HG03378 (cell line): ENCODE data around the gene EDN1.
A peak's percentile ranks its signal among the peaks of the same experiment; 100 is the strongest.

Source experiments
- ATAC-seq: cut with Tn5 transposase; IDR thresholded peaks from one replicate; pipeline ENCODE4 v1.9.1; 2021; ENCODE audit warnings: mild to moderate bottlenecking, moderate library complexity; ENCODE audit not compliant: unreplicated experiment

Gene EDN1

GRCh38 chr6:12289933-12290820 lies at the start of gene EDN1:
EDN1 (plus strand) TSS chr6:12290361; CDS start chr6:12290630, 269 bp downstream.
- peak; percentile 57 for ATAC-seq

DNA sequence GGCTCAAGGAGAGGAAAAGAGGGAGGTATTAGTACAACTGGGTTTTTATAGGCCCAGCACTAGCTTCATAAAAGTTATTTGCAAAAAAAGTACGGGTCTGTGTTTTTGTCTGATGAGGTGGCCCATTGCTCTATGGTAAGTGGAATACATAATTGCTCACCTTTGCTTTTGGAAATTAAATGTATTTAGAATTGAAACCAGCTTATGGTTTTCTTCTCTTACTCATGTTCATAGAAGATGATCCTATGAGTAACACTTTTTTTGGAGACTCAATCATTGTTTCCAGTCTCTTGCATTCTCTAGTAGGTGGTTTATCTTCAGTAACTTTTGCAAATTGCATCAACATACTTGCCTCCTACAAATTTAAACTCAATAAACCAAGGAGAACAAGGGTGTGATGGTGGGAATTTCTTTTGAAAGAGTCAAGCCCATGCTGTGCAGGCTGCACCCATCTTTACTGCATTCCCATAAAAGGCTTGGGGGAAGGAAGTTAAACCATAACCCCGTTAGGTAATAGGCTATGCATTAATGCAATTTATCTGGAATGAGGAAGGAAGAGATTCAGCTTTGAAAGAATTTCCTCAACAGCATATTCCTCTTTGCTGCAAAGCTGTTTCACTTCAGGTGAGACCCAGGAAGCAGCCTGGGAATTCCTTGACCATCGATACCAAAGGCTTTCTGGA lies 48.5 kb upstream of the EDN1 start:
- ATAC-seq, result no peak

- no peak for ATAC-seq
Measured at GRCh38 chr6:12243169-12243568, 47.0 kb upstream of the EDN1 start.

DNA sequence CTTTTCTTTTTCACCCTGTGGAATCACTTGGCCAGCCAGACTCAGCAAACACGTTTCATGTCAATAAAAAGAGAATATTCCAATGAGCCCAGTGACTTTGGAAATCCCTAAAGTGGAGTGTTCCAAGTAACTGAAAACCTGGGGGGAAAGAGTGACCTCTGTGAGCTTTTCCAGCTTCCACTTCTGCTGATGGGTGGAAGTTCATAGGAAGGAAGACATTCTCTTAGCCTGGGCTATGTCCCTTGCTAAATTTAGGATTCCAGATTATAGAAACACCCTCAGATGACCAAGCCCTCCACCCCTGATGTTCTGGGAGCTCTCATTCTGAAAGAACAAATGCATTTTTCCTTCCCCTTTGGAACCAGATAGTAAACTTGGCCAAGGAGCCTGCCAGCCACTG lies 44.8 kb upstream of the EDN1 start:
- no peak for ATAC-seq

DNA sequence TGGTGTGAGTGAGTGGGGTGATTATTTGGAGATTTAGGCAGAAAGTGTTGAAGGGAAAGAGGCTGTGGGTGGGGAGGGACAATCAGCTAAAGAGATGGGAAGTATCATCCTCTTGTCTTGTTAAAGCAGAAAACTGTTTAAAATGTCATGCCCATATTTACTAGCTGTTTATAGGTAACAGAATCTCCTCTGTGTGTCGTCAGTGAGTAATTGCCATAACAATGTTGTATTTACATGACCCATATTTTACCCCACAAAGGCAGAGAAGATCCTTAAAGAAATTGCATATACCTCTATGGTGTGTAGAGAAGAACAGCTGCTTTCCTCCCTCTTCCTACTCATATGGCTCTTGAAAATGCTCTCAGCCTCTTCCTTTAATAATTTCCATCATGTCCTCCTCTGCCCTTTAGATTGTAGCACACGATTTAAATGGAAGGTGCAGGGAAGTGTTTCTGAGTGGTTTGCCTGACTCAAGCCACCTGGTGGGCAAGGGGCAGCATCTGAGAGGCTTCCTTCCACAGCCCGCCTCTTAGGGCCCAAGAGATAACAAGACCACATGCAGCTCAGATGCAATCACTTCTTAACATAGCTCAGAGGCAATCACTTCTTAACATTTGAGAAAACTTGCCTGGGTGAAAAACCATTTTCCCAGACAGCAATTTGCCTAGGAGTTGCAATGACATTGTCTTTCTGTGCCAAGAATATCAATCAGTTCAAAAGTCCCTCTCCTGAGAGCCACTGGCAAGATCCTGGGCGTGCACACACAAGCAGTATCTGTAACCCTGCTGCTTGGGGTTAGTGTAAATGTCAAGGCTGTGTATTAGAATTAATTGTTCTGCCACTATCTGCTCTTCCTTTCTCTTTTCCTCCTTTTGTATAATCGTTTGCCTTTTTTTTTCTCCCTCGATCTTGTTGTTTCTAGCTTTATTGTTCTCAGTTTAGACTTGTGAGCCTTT lies 44.1 kb upstream of the EDN1 start:
- no peak for ATAC-seq

- ATAC-seq, result no peak
Measured at GRCh38 chr6:12246900-12247299, 43.3 kb upstream of the EDN1 start.

- no peak for ATAC-seq
Measured at GRCh38 chr6:12249541-12250382, 40.4 kb upstream of the EDN1 start.

DNA sequence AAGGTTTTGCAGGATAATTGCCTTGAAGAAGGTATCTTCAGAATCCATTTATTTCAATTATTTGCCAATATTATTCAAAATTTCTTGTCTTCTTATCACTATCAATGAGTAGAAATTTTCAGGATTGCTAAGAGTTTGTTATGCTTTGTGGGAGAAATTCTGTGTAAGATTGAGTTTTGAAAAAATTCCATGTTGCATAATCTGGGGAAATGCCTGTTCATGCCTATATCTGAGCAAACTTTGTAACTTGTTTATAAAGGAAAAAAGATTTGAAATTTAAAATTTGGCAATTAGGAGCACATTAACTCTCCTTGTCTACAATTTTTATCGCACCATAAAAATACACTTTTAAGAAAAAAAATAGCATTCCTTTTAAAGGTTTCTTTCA lies 39.8 kb upstream of the EDN1 start:
- ATAC-seq, result no peak

GRCh38 chr6:12254210-12254609 lies 36.0 kb upstream of the EDN1 start:
- ATAC-seq, result no peak

DNA sequence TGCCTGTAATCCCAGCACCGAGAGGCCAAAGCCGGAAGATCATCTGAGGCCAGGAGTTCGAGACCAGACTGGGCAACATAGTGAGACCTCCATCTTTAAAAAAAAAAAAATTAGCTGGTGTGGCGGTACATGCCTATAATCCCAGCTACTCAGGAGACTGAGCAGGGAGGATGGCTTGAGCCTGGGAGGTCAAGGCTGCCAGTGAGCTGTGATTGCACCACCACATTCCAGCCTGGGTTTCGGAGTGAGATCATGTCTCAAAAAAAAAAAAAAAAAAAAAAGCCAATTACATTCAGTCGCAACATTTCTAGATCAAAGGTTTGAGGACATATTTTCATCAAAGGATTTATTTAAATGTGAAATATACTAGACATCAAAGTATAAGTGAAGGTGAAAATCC lies 32.0 kb upstream of the EDN1 start:
- ATAC-seq, result no peak

GRCh38 chr6:12258591-12259075 lies 31.5 kb upstream of the EDN1 start:
- no peak for ATAC-seq

DNA sequence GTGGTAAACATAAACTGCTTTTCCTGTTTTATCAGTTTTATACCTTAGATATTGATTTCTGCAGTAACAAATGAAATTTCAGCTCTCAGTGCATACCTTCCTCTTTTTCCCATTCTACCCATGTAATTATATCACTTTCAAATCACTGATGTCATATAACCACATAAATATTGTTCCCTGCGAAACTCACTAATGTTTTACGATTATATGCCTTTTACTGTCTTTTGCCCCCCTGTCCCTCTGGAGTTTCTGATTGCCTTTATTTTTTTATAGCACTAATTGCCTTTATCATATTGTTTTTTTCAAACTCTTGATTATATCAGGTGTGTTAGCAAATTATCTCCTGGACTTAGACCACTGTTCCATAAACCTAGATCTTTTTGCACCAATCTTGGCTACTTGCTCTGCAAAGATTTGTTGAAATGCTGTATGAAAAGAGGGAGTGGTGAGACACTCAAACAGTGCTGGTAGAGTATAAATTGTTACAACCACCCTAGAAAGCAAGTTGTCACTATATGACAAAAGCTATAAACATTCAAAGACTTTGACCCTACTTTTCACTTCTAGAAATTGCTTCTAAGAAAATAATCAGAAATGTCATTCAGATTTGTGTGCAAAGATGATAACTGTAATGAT lies 29.6 kb upstream of the EDN1 start:
- no peak for ATAC-seq

GRCh38 chr6:12261502-12261901 lies 28.7 kb upstream of the EDN1 start:
- ATAC-seq, result no peak

- no peak for ATAC-seq
Measured at GRCh38 chr6:12262236-12263061, 27.7 kb upstream of the EDN1 start.

DNA sequence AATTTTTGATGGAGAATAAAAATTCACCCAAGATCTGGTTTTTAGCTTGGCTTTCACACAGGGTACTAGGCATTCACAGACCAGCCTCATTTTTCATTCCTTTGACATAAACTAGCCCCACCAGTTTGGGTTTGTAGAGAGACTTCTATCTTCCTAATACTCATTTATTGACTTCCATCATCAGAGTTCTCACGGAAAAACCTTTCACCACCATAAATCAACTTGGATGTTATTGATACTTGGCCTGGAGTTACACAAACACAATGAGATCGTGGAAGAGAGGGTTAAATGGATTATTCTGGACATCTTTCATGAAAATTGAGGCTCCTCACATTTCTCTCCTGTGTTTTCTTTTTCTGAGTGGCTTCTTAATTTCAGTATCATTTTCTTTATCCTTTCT lies 26.8 kb upstream of the EDN1 start:
- ATAC-seq, result no peak

GRCh38 chr6:12264671-12265070 lies 25.5 kb upstream of the EDN1 start:
- ATAC-seq, result no peak

- no peak for ATAC-seq
Measured at GRCh38 chr6:12265296-12265695, 24.9 kb upstream of the EDN1 start.

DNA sequence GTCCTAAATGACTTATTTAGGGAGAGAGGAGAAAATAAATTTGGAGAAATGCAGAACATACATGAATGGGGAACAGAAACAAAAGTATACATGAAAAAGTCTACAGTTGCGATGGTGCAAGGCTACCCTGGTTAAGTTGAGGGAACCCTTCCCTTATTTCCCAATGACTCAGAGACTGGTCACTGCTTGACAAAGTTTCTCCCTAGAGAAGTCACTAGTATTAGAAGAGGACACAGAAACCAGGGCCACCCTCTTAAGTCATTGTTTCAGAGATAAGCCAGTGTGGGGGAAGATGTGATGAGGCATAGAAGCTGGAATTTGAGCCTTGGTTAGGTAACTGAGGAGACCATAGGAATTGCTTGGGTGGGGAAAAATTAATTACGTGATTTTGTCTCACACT lies 24.4 kb upstream of the EDN1 start:
- no peak for ATAC-seq

GRCh38 chr6:12266571-12266970 lies 23.6 kb upstream of the EDN1 start:
- ATAC-seq, result no peak
